PC-3 (cell line): ENCODE data around the gene GPR176.

Experiments used
- CTCF ChIP-seq: fragments of 300-600 bp; sonication (generic); conservative IDR thresholded peaks from 2 replicates; pipeline ENCODE4 v1.5.1; 2017; ENCODE audit warnings: antibody characterized with exemption, low read depth, mild to moderate bottlenecking, low read length
- EZH2 ChIP-seq: fragments of 300-600 bp; sonication (generic); IDR thresholded peaks from one replicate; pipeline ENCODE4 v1.6.1; 2017; ENCODE audit warnings: antibody characterized with exemption, mild to moderate bottlenecking, low read length; ENCODE audit not compliant: unreplicated experiment
- EZH2phosphoT487 ChIP-seq: fragments of 300-600 bp; sonication (generic); IDR thresholded peaks from 2 replicates; pipeline ENCODE4 v1.6.1; 2018; ENCODE audit warnings: mild to moderate bottlenecking, antibody characterized with exemption, low read length, borderline replicate concordance

GRCh38 chr15:39819533-39819932 lies 100.5 kb downstream of the GPR176 start:
- TF ChIP-seq CTCF: no peak
- no peak for TF ChIP-seq EZH2
- no peak for TF ChIP-seq EZH2phosphoT487
